Measurements from ENCODE around the gene SPPL2C. TPM values are rescaled to one million over a fixed set of nuclear protein-coding genes. Genes with fewer than 3 reads are reported as not detected.
A peak's percentile ranks its signal among the peaks of the same experiment; 100 is the strongest.

SPPL2C gene
- total RNA-seq, 1 experiment from 2014 or later: not detected

DNA sequence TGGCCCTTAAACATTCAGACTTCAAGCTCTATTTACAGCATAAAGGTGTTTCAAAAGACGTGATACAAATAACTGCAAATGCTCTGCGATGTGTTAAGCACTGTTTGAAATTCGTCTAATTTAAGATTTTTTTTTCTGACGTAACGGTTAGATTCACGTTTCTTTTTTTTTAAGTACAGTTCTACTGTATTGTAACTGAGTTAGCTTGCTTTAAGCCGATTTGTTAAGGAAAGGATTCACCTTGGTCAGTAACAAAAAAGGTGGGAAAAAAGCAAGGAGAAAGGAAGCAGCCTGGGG is 49.0 kb downstream of the SPPL2C start:
- no peak overlapping the region for H3K27ac ChIP-seq (ENCODE audit: low read depth, low read length, poor library complexity, severe bottlenecking)
- POLR2A ChIA-PET (ENCODE audit: low non-redundant PET): interaction anchor here (0.7 kb wide), 1 partner anchor 16 kb away, joined by 3 read pairs; no protein-coding TSS in a partner anchor
- TF ChIP-seq CTCF (conservative IDR thresholded peaks at IDR 0.05; ENCODE audit: low read depth, low read length) (no peak), EZH2 (IDR thresholded peaks at IDR 0.05; ENCODE audit: borderline replicate concordance, low read depth, low read length, poor library complexity, severe bottlenecking) (no peak)
- H3K27me3 ChIP-seq (replicated peaks; ENCODE audit: insufficient read depth, low read depth, low read length, poor library complexity): peaks cover 25% of the 10 kb centered on the region
- BruUV-seq (replicated peaks): no TSS peak
- H3K4me3 ChIP-seq (ENCODE audit: low read depth, low read length, poor library complexity, severe bottlenecking): peak overlapping the region; percentile 60
- H3K36me3 ChIP-seq (ENCODE audit: insufficient read depth, low read length, poor library complexity, severe bottlenecking): no peaks in the 10 kb centered on the region
- intact Hi-C loops (cut with micrococcal nuclease; ENCODE audit: unreplicated experiment): no loop called here
- CTCF ChIA-PET: no interaction called here
- no peak for DNase-seq (ENCODE audit: low spot score)
- no peaks in the 10 kb centered on the region for H3K4me1 ChIP-seq (ENCODE audit: insufficient read depth, low read length, poor library complexity, severe bottlenecking)
- no peaks in the 10 kb centered on the region for H3K9me3 ChIP-seq (ENCODE audit: low read depth, low read length, poor library complexity, severe bottlenecking)

DNA sequence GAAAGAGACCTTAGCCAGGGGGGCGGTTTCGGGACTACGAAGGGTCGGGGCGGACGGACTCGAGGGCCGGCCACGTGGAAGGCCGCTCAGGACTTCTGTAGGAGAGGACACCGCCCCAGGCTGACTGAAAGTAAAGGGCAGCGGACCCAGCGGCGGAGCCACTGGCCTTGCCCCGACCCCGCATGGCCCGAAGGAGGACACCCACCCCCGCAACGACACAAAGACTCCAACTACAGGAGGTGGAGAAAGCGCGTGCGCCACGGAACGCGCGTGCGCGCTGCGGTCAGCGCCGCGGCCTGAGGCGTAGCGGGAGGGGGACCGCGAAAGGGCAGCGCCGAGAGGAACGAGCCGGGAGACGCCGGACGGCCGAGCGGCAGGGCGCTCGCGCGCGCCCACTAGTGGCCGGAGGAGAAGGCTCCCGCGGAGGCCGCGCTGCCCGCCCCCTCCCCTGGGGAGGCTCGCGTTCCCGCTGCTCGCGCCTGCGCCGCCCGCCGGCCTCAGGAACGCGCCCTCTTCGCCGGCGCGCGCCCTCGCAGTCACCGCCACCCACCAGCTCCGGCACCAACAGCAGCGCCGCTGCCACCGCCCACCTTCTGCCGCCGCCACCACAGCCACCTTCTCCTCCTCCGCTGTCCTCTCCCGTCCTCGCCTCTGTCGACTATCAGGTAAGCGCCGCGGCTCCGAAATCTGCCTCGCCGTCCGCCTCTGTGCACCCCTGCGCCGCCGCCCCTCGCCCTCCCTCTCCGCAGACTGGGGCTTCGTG is 49.5 kb downstream of the SPPL2C start, which contains the start of gene MAPT:
MAPT (plus strand) TSS at position 533 of the 763 bp plus-strand sequence. CDS start 67,784 bp downstream, outside the sequence.
- peak; percentile 83 for DNase-seq (ENCODE audit: low spot score)
- Histone ChIP-seq H3K4me3 (ENCODE audit: low read depth, low read length, poor library complexity, severe bottlenecking) (peak within 1 kb of the TSS; percentile 60), H3K27me3 (replicated peaks; ENCODE audit: insufficient read depth, low read depth, low read length, poor library complexity) (peaks cover 25% of the 10 kb centered on the region), H3K9me3 (ENCODE audit: low read depth, low read length, poor library complexity, severe bottlenecking) (no peaks in the 10 kb centered on the region), H3K27ac (ENCODE audit: low read depth, low read length, poor library complexity, severe bottlenecking) (no peak within 1 kb of the TSS), H3K4me1 (ENCODE audit: insufficient read depth, low read length, poor library complexity, severe bottlenecking) (no peaks in the 10 kb centered on the region), H3K36me3 (ENCODE audit: insufficient read depth, low read length, poor library complexity, severe bottlenecking) (no peaks in the 10 kb centered on the region)
- intact Hi-C loops (cut with micrococcal nuclease; ENCODE audit: unreplicated experiment): no loop called here
- POLR2A ChIA-PET (ENCODE audit: low non-redundant PET): no interaction called here
- BruUV-seq (replicated peaks): no TSS peak
- CTCF ChIA-PET: interaction anchor here (0.6 to 1.0 kb wide), 3 partner anchors 26 to 299 kb away, joined by 3 to 9 read pairs (median 4); partner anchors contain the start of gene KANSL1
- no peak for TF ChIP-seq EZH2 (IDR thresholded peaks at IDR 0.05; ENCODE audit: borderline replicate concordance, low read depth, low read length, poor library complexity, severe bottlenecking)
- peak; percentile 46; the same call in 1 of the 2 replicates for TF ChIP-seq CTCF (conservative IDR thresholded peaks at IDR 0.05; ENCODE audit: low read depth, low read length)

DNA sequence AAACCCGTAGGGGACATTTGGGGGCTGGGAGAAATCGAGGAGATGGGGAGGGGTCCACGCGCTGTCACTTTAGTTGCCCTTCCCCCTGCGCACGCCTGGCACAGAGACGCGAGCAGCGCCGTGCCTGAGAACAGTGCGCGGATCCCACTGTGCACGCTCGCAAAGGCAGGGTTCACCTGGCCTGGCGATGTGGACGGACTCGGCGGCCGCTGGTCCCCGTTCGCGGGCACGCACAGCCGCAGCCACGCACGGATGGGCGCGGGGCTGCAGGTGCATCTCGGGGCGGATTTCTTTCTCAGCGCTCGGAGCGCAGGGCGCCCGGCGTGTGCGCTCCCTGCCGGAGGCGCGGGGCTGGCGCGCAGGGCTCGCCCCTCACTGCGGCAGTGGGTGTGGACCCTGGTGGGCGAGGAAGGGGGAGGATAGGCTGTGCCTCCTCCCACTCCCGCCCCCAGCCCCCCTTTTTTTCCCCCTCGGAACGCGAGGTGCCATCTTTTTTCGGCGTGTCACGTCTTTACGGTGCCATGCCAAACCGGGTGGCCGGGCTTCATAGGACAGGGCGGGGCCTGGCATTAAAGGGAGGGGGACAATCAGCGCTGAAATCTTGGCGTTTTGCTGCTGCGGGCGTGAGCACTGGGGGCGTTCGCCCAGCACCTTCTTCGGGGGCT is 50.8 kb downstream of the SPPL2C start:
- peak overlapping the region; percentile 60 for H3K4me3 ChIP-seq (ENCODE audit: low read depth, low read length, poor library complexity, severe bottlenecking)
- BruUV-seq (replicated peaks): no TSS peak
- H3K36me3 ChIP-seq (ENCODE audit: insufficient read depth, low read length, poor library complexity, severe bottlenecking): no peaks in the 10 kb centered on the region
- peaks cover 25% of the 10 kb centered on the region for H3K27me3 ChIP-seq (replicated peaks; ENCODE audit: insufficient read depth, low read depth, low read length, poor library complexity)
- no peaks in the 10 kb centered on the region for H3K4me1 ChIP-seq (ENCODE audit: insufficient read depth, low read length, poor library complexity, severe bottlenecking)
- peak; percentile 22 for DNase-seq (ENCODE audit: low spot score)
- TF ChIP-seq CTCF (conservative IDR thresholded peaks at IDR 0.05; ENCODE audit: low read depth, low read length): 0 out of 2 replicates have a peak, but pooled peaks have one; percentile 17
- TF ChIP-seq EZH2 (IDR thresholded peaks at IDR 0.05; ENCODE audit: borderline replicate concordance, low read depth, low read length, poor library complexity, severe bottlenecking): no peak
- intact Hi-C loops (cut with micrococcal nuclease; ENCODE audit: unreplicated experiment): loop anchor here (5.0 kb wide), 1 partner anchor 52 kb away; no protein-coding TSS in a partner anchor
- ChIA-PET CTCF (interaction anchor here (0.6 kb wide), 1 partner anchor 155 kb away, joined by 3 read pairs; no protein-coding TSS in a partner anchor), POLR2A (ENCODE audit: low non-redundant PET) (no interaction called here)
- no peak overlapping the region for H3K27ac ChIP-seq (ENCODE audit: low read depth, low read length, poor library complexity, severe bottlenecking)
- H3K9me3 ChIP-seq (ENCODE audit: low read depth, low read length, poor library complexity, severe bottlenecking): no peaks in the 10 kb centered on the region
